Mesothelial cell of epicardium (in vitro differentiated cells): ENCODE data around the gene RRM1. TPM values are rescaled to one million over a fixed set of nuclear protein-coding genes. Genes with fewer than 3 reads are reported as not detected.
"Not testable (repeated sequence)": the region's sequence is repeated elsewhere in the genome, so short reads cannot be mapped to it uniquely, and the experiment has no call there.

Experiments
- DNase-seq, 2 experiments: peaks; one replicate each; pipeline ENCODE4 v3.0.0; 2021; ENCODE audit warnings: low spot score in 2 of 2; ENCODE audit not compliant: unreplicated experiment in 2 of 2
- H3K27ac Mint-ChIP-seq: 2 replicates; pipeline ENCODE4 v1.8.0; 2021; ENCODE audit warnings: mixed read lengths
- H3K27me3 Mint-ChIP-seq: 2 replicates; pipeline ENCODE4 v1.8.0; 2021; ENCODE audit warnings: low read depth, mixed read lengths
- H3K36me3 Mint-ChIP-seq: 2 replicates; pipeline ENCODE4 v1.8.0; 2021; ENCODE audit warnings: mixed read lengths
- H3K4me1 Mint-ChIP-seq: 2 replicates; pipeline ENCODE4 v1.8.0; 2021; ENCODE audit warnings: mixed read lengths
- H3K4me3 Mint-ChIP-seq: 2 replicates; pipeline ENCODE4 v1.8.0; 2021; ENCODE audit warnings: mild to moderate bottlenecking, moderate library complexity, mixed read lengths
- H3K9me3 Mint-ChIP-seq: 2 replicates; pipeline ENCODE4 v1.8.0; 2021; ENCODE audit warnings: mixed read lengths
- total RNA-seq: library from RNA; stranded (reverse); gene quantifications from 3 replicates; pipeline ENCODE4 v1.2.1, GENCODE V29; 2021
- TF ChIP-seq, protein P1 (sequence below): fragments of 200-600 bp; sonication (generic); IDR thresholded peaks from one replicate; pipeline ENCODE4 v1.5.0; 2021; ENCODE audit warnings: antibody characterized with exemption; ENCODE audit not compliant: unreplicated experiment

Gene RRM1
- total RNA-seq, 1 donor from 2014 or later = 58.6 TPM

DNA sequence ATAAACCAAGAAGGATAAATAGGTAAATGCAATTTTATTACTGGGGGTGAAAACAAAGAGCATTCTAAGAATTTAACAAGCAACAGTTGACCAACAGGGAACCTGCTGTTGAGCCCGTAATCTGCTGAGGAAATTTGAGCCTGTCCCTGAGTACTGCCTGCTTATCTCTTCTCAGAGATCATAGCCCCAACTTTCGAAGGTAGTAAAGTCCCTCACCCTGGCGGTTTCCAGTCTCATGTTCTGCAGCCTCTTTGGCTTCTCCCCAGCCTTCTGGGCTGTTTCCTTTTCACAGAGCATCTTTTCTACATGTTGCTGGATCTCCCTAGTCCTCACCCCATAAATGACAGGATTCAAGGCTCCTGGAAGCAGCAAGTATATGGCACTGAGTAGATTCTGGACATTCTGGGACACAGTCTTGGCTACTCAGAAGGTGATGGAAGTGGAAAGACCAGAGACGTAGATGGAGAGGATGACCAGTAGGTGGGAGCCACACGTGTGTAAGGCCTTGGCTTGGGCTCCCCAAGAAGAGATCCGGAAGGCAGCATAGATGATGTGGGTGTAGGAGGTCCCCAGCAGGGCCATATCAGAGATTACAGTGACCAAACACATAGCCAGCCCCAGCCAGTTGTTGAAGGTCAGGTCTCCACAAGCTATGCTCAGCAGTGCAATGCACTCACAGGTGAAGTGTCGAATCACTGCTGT lies 51.6 kb downstream of the RRM1 start:
- Mint-ChIP-seq H3K27me3 (no peaks in the 10 kb centered on the region), H3K4me1 (no peaks in the 10 kb centered on the region), H3K36me3 (peaks cover 20% of the 10 kb centered on the region), H3K27ac (no peak overlapping the region), H3K9me3 (peaks cover 9% of the 10 kb centered on the region), H3K4me3 (no peak overlapping the region)
- TF ChIP-seq, protein P1, sequence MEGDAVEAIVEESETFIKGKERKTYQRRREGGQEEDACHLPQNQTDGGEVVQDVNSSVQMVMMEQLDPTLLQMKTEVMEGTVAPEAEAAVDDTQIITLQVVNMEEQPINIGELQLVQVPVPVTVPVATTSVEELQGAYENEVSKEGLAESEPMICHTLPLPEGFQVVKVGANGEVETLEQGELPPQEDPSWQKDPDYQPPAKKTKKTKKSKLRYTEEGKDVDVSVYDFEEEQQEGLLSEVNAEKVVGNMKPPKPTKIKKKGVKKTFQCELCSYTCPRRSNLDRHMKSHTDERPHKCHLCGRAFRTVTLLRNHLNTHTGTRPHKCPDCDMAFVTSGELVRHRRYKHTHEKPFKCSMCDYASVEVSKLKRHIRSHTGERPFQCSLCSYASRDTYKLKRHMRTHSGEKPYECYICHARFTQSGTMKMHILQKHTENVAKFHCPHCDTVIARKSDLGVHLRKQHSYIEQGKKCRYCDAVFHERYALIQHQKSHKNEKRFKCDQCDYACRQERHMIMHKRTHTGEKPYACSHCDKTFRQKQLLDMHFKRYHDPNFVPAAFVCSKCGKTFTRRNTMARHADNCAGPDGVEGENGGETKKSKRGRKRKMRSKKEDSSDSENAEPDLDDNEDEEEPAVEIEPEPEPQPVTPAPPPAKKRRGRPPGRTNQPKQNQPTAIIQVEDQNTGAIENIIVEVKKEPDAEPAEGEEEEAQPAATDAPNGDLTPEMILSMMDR = no peak
- no peak for DNase-seq

DNA sequence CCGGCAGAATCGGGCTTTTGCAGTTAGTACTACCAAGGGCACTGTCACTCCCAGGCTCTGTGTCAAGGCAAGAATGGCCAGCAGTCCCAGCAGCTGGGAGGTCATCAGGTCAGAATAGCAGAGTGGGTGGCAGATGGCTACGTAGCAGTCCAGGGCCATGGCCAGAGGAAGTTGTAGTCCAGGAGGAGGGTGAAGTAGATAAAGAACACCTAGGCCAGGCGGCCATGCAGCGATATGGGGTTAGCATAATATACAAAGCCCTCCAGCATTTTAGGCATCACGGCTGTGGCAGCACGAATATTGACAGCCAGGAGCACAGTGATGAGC lies 52.1 kb downstream of the RRM1 start:
- H3K9me3 Mint-ChIP-seq = peaks cover 4% of the 10 kb centered on the region
- TF ChIP-seq, protein P1 = no peak
- DNase-seq = no peak
- no peak overlapping the region for H3K27ac Mint-ChIP-seq
- H3K36me3 Mint-ChIP-seq = peaks cover 15% of the 10 kb centered on the region
- H3K4me1 Mint-ChIP-seq = no peaks in the 10 kb centered on the region
- no peak overlapping the region for H3K4me3 Mint-ChIP-seq
- H3K27me3 Mint-ChIP-seq = no peaks in the 10 kb centered on the region

DNA sequence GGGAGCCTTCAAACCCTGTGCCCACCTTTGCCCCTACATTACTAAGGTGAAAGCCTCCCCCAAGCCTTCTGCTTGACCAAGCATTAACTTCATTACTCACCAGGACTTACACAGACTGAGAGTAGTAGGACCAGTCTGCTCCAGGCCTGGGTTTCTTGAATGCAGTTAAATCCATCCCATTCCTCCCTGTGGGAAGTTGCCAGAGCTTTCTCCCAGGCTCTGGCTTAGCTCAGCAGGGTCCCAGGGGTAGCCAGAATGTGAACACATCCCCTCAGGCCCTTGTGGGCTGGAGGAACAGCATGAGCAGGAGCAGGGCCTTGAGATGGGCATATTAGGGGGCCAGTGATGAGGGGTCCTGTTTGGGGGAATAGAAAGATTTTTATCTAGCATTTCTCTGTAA lies 59.9 kb downstream of the RRM1 start:
- no peaks in the 10 kb centered on the region for H3K4me1 Mint-ChIP-seq
- peaks cover 4% of the 10 kb centered on the region for H3K9me3 Mint-ChIP-seq
- TF ChIP-seq, protein P1 = no peak
- H3K4me3 Mint-ChIP-seq = no peak overlapping the region
- H3K27ac Mint-ChIP-seq = no peak overlapping the region
- DNase-seq = no peak
- H3K36me3 Mint-ChIP-seq = no peaks in the 10 kb centered on the region
- H3K27me3 Mint-ChIP-seq = no peaks in the 10 kb centered on the region

DNA sequence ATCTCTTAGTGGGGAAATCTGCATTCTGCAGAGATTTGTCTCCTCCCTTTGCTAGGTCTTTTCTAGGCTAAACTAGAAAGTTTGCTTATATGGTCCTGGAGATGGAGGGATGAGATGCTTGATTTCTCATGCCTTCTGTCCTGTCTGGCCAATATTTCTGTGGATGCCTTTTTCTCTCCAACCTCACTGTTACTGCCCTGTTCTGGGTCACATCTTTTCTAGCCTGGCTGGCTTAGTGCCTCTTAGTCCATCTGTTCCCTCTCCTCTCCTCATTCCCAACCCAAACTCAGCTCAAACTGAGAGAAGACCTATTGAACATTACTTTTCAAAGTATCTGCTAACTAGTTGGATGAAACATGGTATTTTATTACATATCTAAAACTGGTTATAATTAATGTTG lies 62.0 kb downstream of the RRM1 start:
- DNase-seq = no peak
- Mint-ChIP-seq H3K27ac (no peak overlapping the region), H3K27me3 (peaks cover 5% of the 10 kb centered on the region), H3K4me1 (no peaks in the 10 kb centered on the region), H3K4me3 (no peak overlapping the region), H3K9me3 (peaks cover 4% of the 10 kb centered on the region), H3K36me3 (no peaks in the 10 kb centered on the region)
- TF ChIP-seq, protein P1 = no peak

DNA sequence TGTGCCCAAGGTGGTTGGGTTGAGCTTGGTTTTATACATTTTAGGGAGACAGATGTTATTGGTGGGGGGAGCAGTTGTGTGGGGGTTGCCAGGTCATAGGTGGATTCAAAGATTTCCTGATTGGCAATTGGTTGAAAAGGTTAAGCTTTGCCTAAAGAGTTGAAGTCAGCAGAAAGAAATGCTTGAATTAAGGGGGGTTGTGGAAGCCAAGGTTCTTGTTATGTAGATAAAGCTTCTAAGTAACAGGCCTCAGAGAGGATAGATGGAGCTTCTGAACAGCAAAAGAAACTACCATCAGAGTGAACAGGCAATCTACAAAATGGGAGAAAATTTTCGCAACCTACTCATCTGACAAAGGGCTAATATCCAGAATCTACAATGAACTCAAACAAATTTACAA lies 64.2 kb downstream of the RRM1 start:
- H3K36me3 Mint-ChIP-seq, H3K27ac Mint-ChIP-seq, H3K9me3 Mint-ChIP-seq, H3K4me1 Mint-ChIP-seq, H3K4me3 Mint-ChIP-seq, H3K27me3 Mint-ChIP-seq, DNase-seq: not testable (repeated sequence)

DNA sequence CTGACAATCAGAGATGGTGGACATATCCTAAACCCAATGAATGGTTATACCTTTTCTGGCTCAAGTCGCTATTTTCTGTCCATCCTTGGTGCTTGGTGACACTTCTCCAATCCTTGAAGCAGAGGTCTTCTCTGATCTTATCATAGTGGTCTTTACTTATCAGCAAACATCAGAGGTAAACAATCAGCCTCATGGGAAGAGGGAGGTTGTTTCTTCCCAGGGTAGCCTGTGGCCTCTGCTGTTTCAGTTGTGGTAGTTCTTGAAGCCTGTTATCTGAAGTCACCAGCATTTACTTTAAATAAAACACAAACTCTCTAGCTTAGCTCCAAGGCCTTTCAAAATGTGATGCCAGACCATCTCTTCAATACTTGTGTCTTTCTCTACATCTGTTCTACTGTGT lies 66.7 kb downstream of the RRM1 start:
- Mint-ChIP-seq H3K27ac (no peak overlapping the region), H3K27me3 (peaks cover 5% of the 10 kb centered on the region), H3K4me3 (no peak overlapping the region), H3K36me3 (no peaks in the 10 kb centered on the region), H3K9me3 (peaks cover 4% of the 10 kb centered on the region), H3K4me1 (no peaks in the 10 kb centered on the region)
- TF ChIP-seq, protein P1 = no peak
- DNase-seq = no peak
